UCSD-AML1 (cell line): ENCODE data around the gene RASAL3.
A peak's percentile ranks its signal among the peaks of the same experiment; 100 is the strongest.
"Not testable (repeated sequence)": the region's sequence is repeated elsewhere in the genome, so short reads cannot be mapped to it uniquely, and the experiment has no call there.

ENCODE experiments used
- DNase-seq: peaks from one replicate; lab custom pipeline; 2025; ENCODE audit not compliant: unreplicated experiment; lab: John Stamatoyannopoulos, UW

Gene RASAL3

GRCh38 chr19:15421721-15422260, 42.6 kb downstream of the RASAL3 start:
- DNase-seq, result no peak

- no peak for DNase-seq
These were observed 43.1 kb downstream of the RASAL3 start for GRCh38 chr19:15421136-15421695.

GRCh38 chr19:15419413-15420025, 44.8 kb downstream of the RASAL3 start:
- no peak for DNase-seq

GRCh38 chr19:15418579-15419412, 45.5 kb downstream of the RASAL3 start, which contains the start of gene AKAP8L:
Gene AKAP8L, minus strand, starts transcription at chr19:15418988. Its CDS starts 65 bp downstream, at chr19:15418923.
- peak; percentile 98 for DNase-seq

- no peak for DNase-seq
These were observed 46.1 kb downstream of the RASAL3 start for GRCh38 chr19:15418231-15418578.

GRCh38 chr19:15417699-15418098, 46.6 kb downstream of the RASAL3 start:
- no peak for DNase-seq

- no peak for DNase-seq
These were observed 51.5 kb downstream of the RASAL3 start for GRCh38 chr19:15412832-15413231.

- not testable (repeated sequence) for DNase-seq
These were observed 53.0 kb downstream of the RASAL3 start for GRCh38 chr19:15411351-15411750.

GRCh38 chr19:15404780-15405211, 59.5 kb downstream of the RASAL3 start:
- no peak for DNase-seq

GRCh38 chr19:15404097-15404779, 60.1 kb downstream of the RASAL3 start:
- no peak for DNase-seq

- no peak for DNase-seq
These were observed 61.2 kb downstream of the RASAL3 start for GRCh38 chr19:15403151-15403531.

- DNase-seq, result no peak
These were observed 61.8 kb downstream of the RASAL3 start for GRCh38 chr19:15402411-15403150.
